Heart left ventricle (tissue), 13 donors: ENCODE data around the gene CAMK2B.

Experiments used
- CTCF ChIP-seq, 12 donors: fragments of 200-600 bp; sonication (generic) in 4 of 12; IDR thresholded peaks; one replicate each; pipeline versions ENCODE4 v1.5.0 to v1.8.0; 2018 to 2022; ENCODE audit warnings: antibody characterized with exemption in 12 of 12, mild to moderate bottlenecking in 5 of 12
- POLR2A ChIP-seq, 2 donors: fragments of 450-650 bp; IDR thresholded peaks; one replicate each; pipeline ENCODE4 v1.6.1; 2017; ENCODE audit warnings: antibody characterized with exemption in 2 of 2, mild to moderate bottlenecking in 2 of 2, moderate library complexity in 2 of 2
- donor health status: ischemic (EF 13 %, LVEDD 7.1; RV severe dilation, severe dysfunction).
- donor health status: DM: no; HTN: yes; CAD: no.
- donor health status: DM: no; HTN: no; CAD: no.
- donor health status: ischemic (EF 25% LVEDD 6.9; RV normal size, moderate dysfunction).
- donor health status: ischemic (EF 25% LVEDD 5.7; RV mildly dilated, moderate dysfunction).
- donor health status: ischemic (EF 35%, LVEDD 5.7; RV mildly dilated, moderate dysfunction).
- donor health status: nonischemic (EF 11% LVEDD 7.7; RV severe dilation, severe dysfunction).
- donor health status: DM: yes; HTN: yes; CAD: no.
- donor health status: PGD.
- donor health status: ischemic (EF 29% LVEDD 5.4; RV normal size, mild dysfunction).
- donor health status: nonischemic (EF 23%, LVEDD 6.1; RV moderate dilation, normal function).

GRCh38 chr7:44236333-44236728 lies 89.1 kb downstream of the CAMK2B start:
- TF ChIP-seq CTCF (IDR thresholded peaks at IDR 0.05) (no peak), POLR2A (IDR thresholded peaks at IDR 0.05) (no peak)
